Measurements from ENCODE around the gene SFMBT2. TPM values are rescaled to one million over a fixed set of nuclear protein-coding genes. Genes with fewer than 3 reads are reported as not detected.
"Not testable (repeated sequence)": the region's sequence is repeated elsewhere in the genome, so short reads cannot be mapped to it uniquely, and the experiment has no call there.

Gene SFMBT2
- polyA plus RNA-seq, 1 donor, result 3.5 TPM

DNA sequence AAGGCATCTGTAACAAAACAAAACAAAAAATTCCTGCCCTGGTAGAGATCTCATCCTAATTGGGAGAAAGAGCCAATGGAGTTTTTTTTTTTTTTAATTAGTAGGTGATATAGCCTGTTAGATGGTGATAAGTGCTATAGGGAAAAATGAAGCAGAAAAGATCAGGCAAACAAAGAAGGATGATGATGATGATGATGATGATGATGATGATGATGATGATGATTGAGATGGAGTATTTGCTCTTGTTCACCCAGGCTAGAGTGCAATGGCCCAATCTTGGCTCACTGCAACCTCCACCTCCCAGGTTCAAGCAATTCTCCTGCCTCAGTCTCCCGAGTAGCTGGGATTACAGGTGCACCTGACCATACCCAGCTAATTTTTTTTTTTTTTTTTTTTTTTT lies 22.7 kb downstream of the SFMBT2 start:
- H3K4me1 ChIP-seq (ENCODE audit: control insufficient read depth, insufficient read depth, low read length); DNase-seq; H3K4me3 ChIP-seq (ENCODE audit: low read length); H3K27me3 ChIP-seq (ENCODE audit: control insufficient read depth, insufficient read depth, low read length); H3K27ac ChIP-seq (ENCODE audit: low read length); H3K36me3 ChIP-seq (ENCODE audit: control insufficient read depth, insufficient read depth, low read length); H3K9me3 ChIP-seq (ENCODE audit: control insufficient read depth, low read depth, low read length): not testable (repeated sequence)
- no CpG with 5 or more reads among the region's 1 CpG for WGBS (ENCODE audit: insufficient coverage, low lambda C conversion rate)

DNA sequence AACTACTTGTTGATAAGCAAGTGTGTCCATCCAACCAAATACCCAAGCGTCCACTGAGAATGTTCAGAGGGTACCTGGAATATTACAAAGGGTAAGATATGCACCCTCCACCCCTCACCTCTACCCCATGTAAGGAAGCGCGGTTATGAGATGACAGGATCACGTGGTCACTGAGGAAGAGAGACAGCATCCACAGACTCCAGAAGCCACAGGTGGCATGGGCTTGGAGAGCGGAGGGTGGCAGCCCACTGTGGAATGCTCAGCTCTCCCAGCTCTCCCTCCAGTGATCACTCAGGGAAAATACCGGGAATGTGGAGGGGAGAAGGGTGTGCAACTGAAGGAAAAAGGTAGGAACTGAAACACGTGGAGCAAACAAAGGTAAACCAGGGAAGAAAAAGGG lies 25.7 kb downstream of the SFMBT2 start:
- H3K36me3 ChIP-seq (ENCODE audit: control insufficient read depth, insufficient read depth, low read length), result no peaks in the 10 kb centered on the region
- DNase-seq, result no peak
- 75% methylated on average over 4 of the region's 7 CpGs for WGBS (ENCODE audit: insufficient coverage, low lambda C conversion rate)
- no peak overlapping the region for H3K4me3 ChIP-seq (ENCODE audit: low read length)
- no peaks in the 10 kb centered on the region for H3K4me1 ChIP-seq (ENCODE audit: control insufficient read depth, insufficient read depth, low read length)
- H3K9me3 ChIP-seq (ENCODE audit: control insufficient read depth, low read depth, low read length), result no peaks in the 10 kb centered on the region
- no peaks in the 10 kb centered on the region for H3K27me3 ChIP-seq (ENCODE audit: control insufficient read depth, insufficient read depth, low read length)
- H3K27ac ChIP-seq (ENCODE audit: low read length), result no peak overlapping the region

- H3K27ac ChIP-seq (ENCODE audit: low read length), result no peak overlapping the region
- WGBS (ENCODE audit: insufficient coverage, low lambda C conversion rate), result no CpG with 5 or more reads among the region's 7 CpGs
- no peaks in the 10 kb centered on the region for H3K4me1 ChIP-seq (ENCODE audit: control insufficient read depth, insufficient read depth, low read length)
- no peak overlapping the region for H3K4me3 ChIP-seq (ENCODE audit: low read length)
- H3K36me3 ChIP-seq (ENCODE audit: control insufficient read depth, insufficient read depth, low read length), result no peaks in the 10 kb centered on the region
- H3K27me3 ChIP-seq (ENCODE audit: control insufficient read depth, insufficient read depth, low read length), result no peaks in the 10 kb centered on the region
- no peak for DNase-seq
- peaks cover 3% of the 10 kb centered on the region for H3K9me3 ChIP-seq (ENCODE audit: control insufficient read depth, low read depth, low read length)
These were observed 27.4 kb downstream of the SFMBT2 start for GRCh38 chr10:7383442-7383841.

DNA sequence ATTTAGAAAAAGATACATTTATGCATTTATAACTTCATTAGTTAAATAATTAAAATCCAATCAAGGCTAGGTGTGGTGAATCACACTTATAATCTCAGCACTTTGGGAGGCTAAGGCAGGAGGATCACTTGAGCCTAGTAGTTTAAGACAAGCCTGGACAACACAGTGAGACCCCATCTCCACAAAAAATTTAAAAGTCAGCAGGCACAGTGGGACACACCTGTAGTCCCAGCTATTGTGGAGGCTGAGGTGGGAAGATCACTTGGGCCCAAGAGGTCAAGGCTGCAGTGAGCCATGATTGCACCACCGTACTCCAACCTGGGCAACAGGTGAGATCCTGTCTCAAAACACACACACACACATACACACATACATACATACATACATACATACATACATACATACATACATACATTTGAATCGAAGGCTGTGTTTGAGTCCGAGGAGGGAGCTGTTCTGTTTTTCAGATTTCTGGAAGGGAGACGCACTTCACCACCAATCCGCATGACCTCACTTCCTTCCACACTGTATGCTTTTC lies 30.1 kb downstream of the SFMBT2 start:
- Histone ChIP-seq H3K27ac (ENCODE audit: low read length) (no peak overlapping the region), H3K9me3 (ENCODE audit: control insufficient read depth, low read depth, low read length) (peaks cover 4% of the 10 kb centered on the region), H3K4me1 (ENCODE audit: control insufficient read depth, insufficient read depth, low read length) (no peaks in the 10 kb centered on the region), H3K36me3 (ENCODE audit: control insufficient read depth, insufficient read depth, low read length) (no peaks in the 10 kb centered on the region), H3K27me3 (ENCODE audit: control insufficient read depth, insufficient read depth, low read length) (no peaks in the 10 kb centered on the region), H3K4me3 (ENCODE audit: low read length) (no peak overlapping the region)
- no peak for DNase-seq
- WGBS (ENCODE audit: insufficient coverage, low lambda C conversion rate), result no CpG with 5 or more reads among the region's 5 CpGs

GRCh38 chr10:7378602-7379403 lies 32.0 kb downstream of the SFMBT2 start:
- Histone ChIP-seq H3K27me3 (ENCODE audit: control insufficient read depth, insufficient read depth, low read length) (no peaks in the 10 kb centered on the region), H3K4me1 (ENCODE audit: control insufficient read depth, insufficient read depth, low read length) (no peaks in the 10 kb centered on the region), H3K27ac (ENCODE audit: low read length) (no peak overlapping the region), H3K36me3 (ENCODE audit: control insufficient read depth, insufficient read depth, low read length) (no peaks in the 10 kb centered on the region), H3K4me3 (ENCODE audit: low read length) (no peak overlapping the region), H3K9me3 (ENCODE audit: control insufficient read depth, low read depth, low read length) (peaks cover 4% of the 10 kb centered on the region)
- DNase-seq, result no peak
- WGBS (ENCODE audit: insufficient coverage, low lambda C conversion rate), result no CpG with 5 or more reads among the region's 8 CpGs

- DNase-seq, result no peak
- Histone ChIP-seq H3K36me3 (ENCODE audit: control insufficient read depth, insufficient read depth, low read length) (no peaks in the 10 kb centered on the region), H3K4me3 (ENCODE audit: low read length) (no peak overlapping the region), H3K27ac (ENCODE audit: low read length) (no peak overlapping the region), H3K4me1 (ENCODE audit: control insufficient read depth, insufficient read depth, low read length) (no peaks in the 10 kb centered on the region), H3K9me3 (ENCODE audit: control insufficient read depth, low read depth, low read length) (peaks cover 4% of the 10 kb centered on the region), H3K27me3 (ENCODE audit: control insufficient read depth, insufficient read depth, low read length) (no peaks in the 10 kb centered on the region)
- WGBS (ENCODE audit: insufficient coverage, low lambda C conversion rate), result no CpG with 5 or more reads among the region's 7 CpGs
These were observed 33.1 kb downstream of the SFMBT2 start for GRCh38 chr10:7377614-7378248.

GRCh38 chr10:7374795-7375194 lies 36.0 kb downstream of the SFMBT2 start:
- Histone ChIP-seq H3K9me3 (ENCODE audit: control insufficient read depth, low read depth, low read length) (peaks cover 4% of the 10 kb centered on the region), H3K27me3 (ENCODE audit: control insufficient read depth, insufficient read depth, low read length) (no peaks in the 10 kb centered on the region), H3K36me3 (ENCODE audit: control insufficient read depth, insufficient read depth, low read length) (no peaks in the 10 kb centered on the region), H3K4me3 (ENCODE audit: low read length) (no peak overlapping the region), H3K4me1 (ENCODE audit: control insufficient read depth, insufficient read depth, low read length) (no peaks in the 10 kb centered on the region), H3K27ac (ENCODE audit: low read length) (no peak overlapping the region)
- DNase-seq, result no peak
- WGBS (ENCODE audit: insufficient coverage, low lambda C conversion rate), result 59% methylated on average over 3 of the region's 5 CpGs

DNA sequence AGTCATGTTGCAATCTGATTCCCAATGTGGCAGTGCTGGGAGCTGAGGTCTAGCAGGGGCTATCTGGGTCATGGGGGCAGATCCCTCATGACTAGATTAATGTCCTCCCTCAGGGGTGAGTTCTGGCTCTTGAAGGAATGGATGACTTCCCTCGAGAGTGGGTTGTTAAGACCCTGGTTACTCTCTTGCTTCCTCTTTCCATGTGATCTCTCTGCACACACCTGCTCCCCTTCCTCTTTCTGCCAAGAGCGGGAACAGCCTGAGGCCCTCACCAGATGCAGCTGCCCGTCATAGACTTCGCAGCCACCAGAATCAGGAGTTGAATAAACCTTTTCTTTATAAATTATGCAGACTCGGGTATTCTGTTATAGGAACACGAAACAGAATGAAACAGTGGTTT lies 37.8 kb downstream of the SFMBT2 start:
- WGBS (ENCODE audit: insufficient coverage, low lambda C conversion rate), result no CpG with 5 or more reads among the region's 6 CpGs
- no peak for DNase-seq
- Histone ChIP-seq H3K27me3 (ENCODE audit: control insufficient read depth, insufficient read depth, low read length) (no peaks in the 10 kb centered on the region), H3K4me1 (ENCODE audit: control insufficient read depth, insufficient read depth, low read length) (no peaks in the 10 kb centered on the region), H3K27ac (ENCODE audit: low read length) (no peak overlapping the region), H3K4me3 (ENCODE audit: low read length) (no peak overlapping the region), H3K36me3 (ENCODE audit: control insufficient read depth, insufficient read depth, low read length) (no peaks in the 10 kb centered on the region), H3K9me3 (ENCODE audit: control insufficient read depth, low read depth, low read length) (no peaks in the 10 kb centered on the region)

GRCh38 chr10:7372504-7372903 lies 38.3 kb downstream of the SFMBT2 start:
- Histone ChIP-seq H3K9me3 (ENCODE audit: control insufficient read depth, low read depth, low read length) (no peaks in the 10 kb centered on the region), H3K36me3 (ENCODE audit: control insufficient read depth, insufficient read depth, low read length) (peaks cover 1% of the 10 kb centered on the region), H3K27me3 (ENCODE audit: control insufficient read depth, insufficient read depth, low read length) (no peaks in the 10 kb centered on the region), H3K4me3 (ENCODE audit: low read length) (no peak overlapping the region), H3K4me1 (ENCODE audit: control insufficient read depth, insufficient read depth, low read length) (no peaks in the 10 kb centered on the region), H3K27ac (ENCODE audit: low read length) (no peak overlapping the region)
- 100% methylated on average over 1 of the region's 8 CpGs for WGBS (ENCODE audit: insufficient coverage, low lambda C conversion rate)
- no peak for DNase-seq

DNA sequence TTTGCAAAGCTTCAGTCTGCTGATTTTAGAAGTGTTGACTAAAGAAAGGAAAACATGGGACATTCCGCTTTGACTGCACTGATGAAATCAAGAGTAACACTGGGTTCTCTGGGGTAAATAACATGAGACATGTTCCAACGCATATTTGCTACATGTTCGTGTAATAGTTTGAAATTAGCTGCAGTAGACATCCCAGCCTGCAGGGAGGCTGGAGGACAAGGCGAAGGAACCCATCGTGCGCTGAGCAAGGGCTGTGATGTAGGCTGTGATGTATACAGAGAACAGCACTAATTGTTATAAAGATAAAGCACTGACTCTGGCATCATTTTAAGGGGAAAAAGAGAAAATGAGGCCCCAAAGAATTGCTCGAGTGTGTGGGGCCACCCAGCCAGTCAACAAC lies 40.3 kb downstream of the SFMBT2 start:
- Histone ChIP-seq H3K27me3 (ENCODE audit: control insufficient read depth, insufficient read depth, low read length) (no peaks in the 10 kb centered on the region), H3K36me3 (ENCODE audit: control insufficient read depth, insufficient read depth, low read length) (peaks cover 6% of the 10 kb centered on the region), H3K27ac (ENCODE audit: low read length) (no peak overlapping the region), H3K4me1 (ENCODE audit: control insufficient read depth, insufficient read depth, low read length) (no peaks in the 10 kb centered on the region), H3K9me3 (ENCODE audit: control insufficient read depth, low read depth, low read length) (no peaks in the 10 kb centered on the region), H3K4me3 (ENCODE audit: low read length) (no peak overlapping the region)
- 100% methylated on average over 3 of the region's 7 CpGs for WGBS (ENCODE audit: insufficient coverage, low lambda C conversion rate)
- no peak for DNase-seq
